ACC112 (cell line): ENCODE measurements around the gene RABGAP1.

Source experiments
- H2AFZ ChIP-seq: fragments of 200-600 bp; sonication (generic); one replicate; pipeline ENCODE4 v1.6.0; 2017; ENCODE audit warnings: antibody characterized with exemption, low read length; ENCODE audit not compliant: unreplicated experiment
- H3K27ac ChIP-seq: fragments of 200-600 bp; sonication (generic); 2 replicates; pipeline ENCODE4 v1.5.1; 2014; ENCODE audit warnings: low read depth, mild to moderate bottlenecking, antibody characterized with exemption, low read length, moderate library complexity
- H3K27me3 ChIP-seq: fragments of 200-600 bp; sonication (generic); 2 replicates; pipeline ENCODE4 v1.6.1; 2014; ENCODE audit warnings: mild to moderate bottlenecking, antibody characterized with exemption, low read length, moderate library complexity, mixed read lengths; ENCODE audit not compliant: insufficient read depth
- H3K36me3 ChIP-seq: fragments of 200-600 bp; sonication (generic); 2 replicates; pipeline ENCODE4 v1.6.1; 2016; ENCODE audit warnings: mild to moderate bottlenecking, antibody characterized with exemption, low read length, moderate library complexity, mixed read lengths; ENCODE audit not compliant: insufficient read depth
- H3K4me1 ChIP-seq: fragments of 200-600 bp; sonication (generic); one replicate; pipeline ENCODE4 v1.6.1; 2016; ENCODE audit warnings: low read length, mixed read lengths; ENCODE audit not compliant: insufficient read depth, unreplicated experiment, control insufficient read depth
- H3K4me3 ChIP-seq: fragments of 200-600 bp; sonication (generic); 2 replicates; pipeline ENCODE4 v1.5.1; 2014; ENCODE audit warnings: mild to moderate bottlenecking, low read depth, low read length
- H3K79me2 ChIP-seq: fragments of 200-600 bp; sonication (generic); one replicate; pipeline ENCODE4 v1.6.0; 2016; ENCODE audit warnings: low read length; ENCODE audit not compliant: control insufficient read depth, unreplicated experiment, insufficient read depth

The RABGAP1 gene

DNA sequence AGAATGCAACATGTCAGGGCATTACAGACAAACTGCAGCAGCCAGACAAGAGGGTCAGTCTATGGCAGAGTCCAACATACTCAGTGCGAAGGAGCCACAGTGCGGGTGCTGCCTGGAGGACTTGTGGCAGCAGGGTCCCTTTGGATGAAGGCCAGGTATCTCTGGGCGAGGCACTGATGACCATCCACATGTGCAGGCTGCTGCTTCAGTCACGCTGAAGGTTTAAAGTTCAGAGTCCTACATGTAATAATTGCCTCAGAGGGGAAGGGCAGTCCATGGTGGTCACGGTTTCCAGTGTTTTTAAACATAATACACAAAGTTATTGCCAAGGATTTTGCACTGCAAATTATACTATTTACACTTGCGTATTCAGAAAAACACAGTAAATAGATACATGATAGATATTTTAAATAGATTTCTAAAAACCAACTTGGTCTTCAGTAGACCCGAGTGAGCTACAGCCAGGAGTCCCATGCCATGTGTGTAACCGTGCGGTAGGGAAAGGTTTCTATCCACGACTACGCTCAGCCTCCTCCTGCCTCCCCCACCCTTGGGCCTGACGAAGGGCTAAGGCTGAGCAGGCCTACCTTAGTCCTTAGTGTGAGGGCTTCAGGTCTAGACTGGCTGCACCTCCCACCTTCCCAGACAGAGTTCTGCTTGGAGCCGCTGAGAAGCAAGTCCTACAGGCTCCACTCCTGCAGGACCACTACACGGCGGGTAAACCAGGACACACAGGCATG lies 168.9 kb downstream of the RABGAP1 start:
- no peaks in the 10 kb centered on the region for H3K4me1 ChIP-seq
- peaks cover 3% of the 10 kb centered on the region; the same call in 1 of the 2 replicates for H3K36me3 ChIP-seq
- H3K27ac ChIP-seq: no peak overlapping the region
- no peaks in the 10 kb centered on the region for H3K79me2 ChIP-seq
- no peaks in the 10 kb centered on the region for H3K27me3 ChIP-seq
- H2AFZ ChIP-seq: no peak overlapping the region
- no peak overlapping the region for H3K4me3 ChIP-seq

DNA sequence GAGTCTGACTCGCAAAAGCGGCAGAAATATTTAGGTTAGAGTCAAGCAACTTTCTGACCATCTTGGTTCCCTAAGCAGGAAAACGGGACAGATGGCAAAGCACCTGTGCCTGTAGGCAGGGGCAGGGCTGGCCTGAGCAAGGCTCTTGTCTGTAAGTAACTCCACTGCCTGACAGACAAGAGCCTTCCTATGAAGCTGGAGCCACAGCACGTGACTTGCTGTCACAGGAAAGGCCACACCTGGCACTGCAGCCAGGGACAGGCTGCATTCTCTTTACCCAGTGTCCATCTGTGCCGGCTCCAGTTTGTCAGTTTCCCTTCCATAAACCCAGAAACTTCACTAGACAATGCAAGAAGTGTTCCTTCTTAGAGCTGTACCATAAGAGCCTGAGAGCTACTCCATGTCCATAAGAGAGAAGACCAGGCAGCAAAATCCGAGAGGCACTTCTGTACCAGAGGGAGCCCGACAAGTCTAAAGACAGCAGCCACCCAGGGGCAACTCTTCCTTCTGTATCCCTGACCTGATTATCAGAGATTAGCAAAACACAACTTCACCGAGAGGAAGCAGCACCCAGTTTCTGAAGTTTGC lies 170.7 kb downstream of the RABGAP1 start:
- Histone ChIP-seq H3K27me3 (no peaks in the 10 kb centered on the region), H3K4me1 (no peaks in the 10 kb centered on the region), H3K36me3 (no peaks in the 10 kb centered on the region), H2AFZ (no peak overlapping the region), H3K27ac (no peak overlapping the region), H3K4me3 (no peak overlapping the region), H3K79me2 (no peaks in the 10 kb centered on the region)

DNA sequence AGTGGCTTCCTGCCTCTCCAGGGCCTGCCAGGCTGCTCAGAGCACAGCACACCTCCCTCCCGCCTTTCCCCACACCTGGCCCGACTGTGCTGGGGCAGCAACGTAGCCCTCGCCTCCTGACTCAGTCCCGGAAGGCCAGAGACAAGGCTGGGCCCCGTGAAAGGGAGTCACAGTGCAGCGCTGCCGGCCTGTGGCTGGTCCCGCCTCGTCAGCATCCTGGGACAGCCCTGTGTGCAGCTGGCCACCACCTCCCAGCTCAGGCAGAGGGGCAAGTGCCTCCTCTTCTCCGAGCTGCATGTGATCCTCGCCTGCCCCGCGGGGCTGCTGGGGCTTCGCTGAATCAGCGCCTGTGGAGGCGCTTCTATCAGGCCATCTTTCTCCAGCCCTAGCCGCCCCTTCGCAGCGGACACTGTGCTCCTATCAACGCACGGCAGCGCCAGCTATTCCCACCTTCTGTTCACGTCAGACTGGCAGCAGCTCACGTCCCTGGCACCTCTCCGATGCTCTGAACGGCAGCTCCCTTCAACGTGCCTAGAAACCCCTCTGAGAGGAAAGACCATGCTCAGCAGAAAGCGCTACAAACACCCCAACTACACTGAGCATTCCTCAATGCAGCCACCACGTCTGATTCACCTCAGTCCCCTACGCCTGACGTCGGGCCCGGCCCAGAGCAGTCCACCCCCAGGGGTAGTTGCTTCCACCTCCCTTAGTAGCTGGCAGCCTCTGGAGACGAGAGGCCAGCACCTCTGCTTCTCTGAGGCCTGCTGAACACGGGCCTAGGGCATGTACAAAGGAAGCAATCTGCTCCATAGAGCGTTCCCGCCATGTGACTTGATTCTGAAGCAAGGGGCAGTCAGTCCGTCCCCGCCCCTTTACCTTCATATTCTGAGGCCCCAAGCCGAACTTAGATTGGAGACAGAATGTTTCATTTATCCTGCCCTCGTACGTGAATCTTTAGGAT lies 171.5 kb downstream of the RABGAP1 start:
- Histone ChIP-seq H3K4me1 (no peaks in the 10 kb centered on the region), H2AFZ (no peak overlapping the region), H3K4me3 (no peak overlapping the region), H3K27me3 (peaks cover under 1% of the 10 kb centered on the region; the same call in 1 of the 2 replicates), H3K79me2 (no peaks in the 10 kb centered on the region), H3K36me3 (no peaks in the 10 kb centered on the region), H3K27ac (no peak overlapping the region)

DNA sequence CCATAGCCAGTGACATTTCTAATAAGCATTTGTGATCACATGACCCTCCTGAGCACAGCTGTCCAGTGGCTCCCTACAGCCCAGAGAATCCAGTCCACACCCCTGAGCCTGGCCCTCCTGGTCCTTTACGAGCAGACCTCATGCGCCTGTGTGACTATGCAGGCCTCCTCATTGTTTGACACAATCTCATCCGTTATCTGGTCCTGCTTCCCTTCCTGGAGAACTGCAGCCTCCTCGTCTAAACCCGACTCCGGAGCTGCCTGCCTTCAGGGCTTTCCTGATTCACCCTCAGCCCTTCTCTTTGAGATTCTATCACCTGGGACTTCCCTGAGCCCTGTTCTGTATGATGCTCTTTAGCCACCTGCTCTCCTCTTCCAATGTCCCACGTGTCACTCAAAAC lies 172.4 kb downstream of the RABGAP1 start:
- H2AFZ ChIP-seq: no peak overlapping the region
- H3K79me2 ChIP-seq: no peaks in the 10 kb centered on the region
- no peak overlapping the region for H3K4me3 ChIP-seq
- no peaks in the 10 kb centered on the region for H3K4me1 ChIP-seq
- H3K36me3 ChIP-seq: no peaks in the 10 kb centered on the region
- no peak overlapping the region for H3K27ac ChIP-seq
- H3K27me3 ChIP-seq: peaks cover 9% of the 10 kb centered on the region

DNA sequence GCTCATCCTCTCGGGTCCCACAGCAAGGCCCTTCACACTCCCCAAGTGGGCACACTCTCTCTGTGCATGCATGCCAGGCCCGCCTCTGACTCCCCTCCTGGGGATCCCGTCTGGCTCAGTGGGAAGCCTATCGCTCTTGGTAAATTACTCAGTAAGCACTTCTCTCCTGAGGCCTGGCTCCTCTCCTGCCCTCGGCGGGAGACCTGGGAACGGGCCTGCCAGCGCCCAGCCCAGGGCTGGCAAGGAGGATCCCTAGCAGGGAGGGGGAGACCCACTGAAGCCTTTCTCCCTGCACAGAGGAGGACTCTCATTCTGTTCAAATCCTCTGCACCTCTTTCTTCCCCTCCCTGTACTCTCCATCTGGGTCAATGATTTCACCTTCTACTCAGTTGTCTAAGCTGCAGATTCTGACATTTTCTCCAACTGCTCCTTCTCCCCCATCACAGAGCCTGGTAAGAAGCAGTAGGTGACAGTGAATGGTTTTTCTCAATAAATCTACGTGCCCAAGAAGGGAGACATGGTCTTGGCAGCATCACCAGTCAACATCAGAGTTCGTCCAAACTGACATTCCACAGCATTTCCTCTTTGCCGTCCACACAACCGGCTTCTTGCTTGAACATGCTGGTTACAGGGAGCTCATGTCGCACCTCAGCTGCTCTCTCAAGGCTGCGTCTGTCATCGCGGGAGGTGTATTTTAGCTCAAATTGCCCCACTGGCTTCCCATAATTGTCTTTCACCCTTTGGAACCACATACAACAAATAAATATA lies 174.5 kb downstream of the RABGAP1 start:
- Histone ChIP-seq H3K79me2 (no peaks in the 10 kb centered on the region), H2AFZ (no peak overlapping the region), H3K4me1 (no peaks in the 10 kb centered on the region), H3K36me3 (no peaks in the 10 kb centered on the region), H3K27ac (no peak overlapping the region), H3K27me3 (peaks cover 17% of the 10 kb centered on the region), H3K4me3 (no peak overlapping the region)

DNA sequence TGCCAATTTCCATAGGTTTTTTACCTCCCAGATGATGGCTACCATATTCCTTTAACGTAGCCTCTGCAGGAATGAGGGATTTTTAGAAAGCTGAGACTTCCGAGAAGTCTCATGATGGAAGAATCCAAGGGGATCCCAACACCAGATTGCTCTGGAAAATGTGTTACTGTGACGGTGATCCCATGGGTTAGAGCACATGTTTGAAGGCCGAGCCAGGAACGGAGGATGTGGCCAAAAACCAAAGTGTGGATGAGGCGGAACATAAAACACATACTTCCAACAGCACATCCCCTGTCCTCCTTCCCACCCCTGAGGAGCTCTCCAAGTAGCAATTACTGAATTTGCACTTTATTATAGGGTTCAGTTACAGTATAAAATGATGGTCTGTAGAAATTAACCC lies 175.2 kb downstream of the RABGAP1 start:
- Histone ChIP-seq H3K4me3 (no peak overlapping the region), H3K36me3 (no peaks in the 10 kb centered on the region), H2AFZ (no peak overlapping the region), H3K4me1 (no peaks in the 10 kb centered on the region), H3K27ac (no peak overlapping the region), H3K79me2 (no peaks in the 10 kb centered on the region), H3K27me3 (peaks cover 17% of the 10 kb centered on the region)

DNA sequence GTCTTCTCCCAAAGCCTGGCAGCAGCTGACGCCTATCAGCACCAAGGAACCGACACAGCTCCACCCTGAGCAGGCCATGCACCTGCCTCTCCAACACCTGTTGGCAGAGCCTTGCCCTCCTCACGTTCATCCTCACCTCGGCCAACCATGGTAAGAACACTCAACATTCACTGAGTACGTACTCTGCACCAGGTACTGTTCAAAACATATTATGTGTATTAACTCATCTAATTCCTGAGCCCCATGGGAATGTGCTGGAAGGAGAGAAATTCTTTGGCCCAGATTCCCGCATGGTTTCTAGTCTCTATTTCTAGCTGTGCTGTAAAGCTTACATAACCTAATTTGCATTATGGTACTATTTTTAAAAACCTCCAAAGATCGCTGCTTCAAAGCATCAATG lies 178.7 kb downstream of the RABGAP1 start:
- H3K27ac ChIP-seq: no peak overlapping the region
- no peaks in the 10 kb centered on the region for H3K36me3 ChIP-seq
- no peaks in the 10 kb centered on the region for H3K79me2 ChIP-seq

DNA sequence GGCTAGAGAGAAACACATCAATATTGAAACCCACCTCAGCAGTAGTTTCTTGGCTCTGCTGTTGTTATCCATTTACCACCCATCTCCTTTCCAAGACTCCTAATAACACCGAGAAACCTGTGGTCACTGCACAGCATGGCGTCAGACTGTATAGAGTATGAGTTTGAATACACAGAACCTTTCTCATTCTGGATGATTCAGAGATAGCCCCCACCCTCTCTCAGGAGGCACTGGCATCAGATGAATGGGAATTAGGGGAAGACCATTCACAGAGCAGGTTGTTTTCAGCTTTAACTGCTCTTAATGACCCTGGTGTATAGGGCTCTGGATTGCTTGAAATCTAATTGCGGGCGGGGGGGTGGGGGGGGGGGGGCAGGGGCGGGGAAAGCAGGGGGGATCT lies 179.3 kb downstream of the RABGAP1 start:
- Histone ChIP-seq H2AFZ (no peak overlapping the region), H3K27me3 (peaks cover 17% of the 10 kb centered on the region), H3K4me1 (no peaks in the 10 kb centered on the region), H3K4me3 (no peak overlapping the region), H3K36me3 (no peaks in the 10 kb centered on the region), H3K27ac (no peak overlapping the region), H3K79me2 (no peaks in the 10 kb centered on the region)

More for the DNA sequence above, 178.7 kb downstream of the RABGAP1 start:
- Histone ChIP-seq H2AFZ (no peak overlapping the region), H3K27me3 (peaks cover 17% of the 10 kb centered on the region), H3K4me1 (no peaks in the 10 kb centered on the region), H3K4me3 (no peak overlapping the region)

DNA sequence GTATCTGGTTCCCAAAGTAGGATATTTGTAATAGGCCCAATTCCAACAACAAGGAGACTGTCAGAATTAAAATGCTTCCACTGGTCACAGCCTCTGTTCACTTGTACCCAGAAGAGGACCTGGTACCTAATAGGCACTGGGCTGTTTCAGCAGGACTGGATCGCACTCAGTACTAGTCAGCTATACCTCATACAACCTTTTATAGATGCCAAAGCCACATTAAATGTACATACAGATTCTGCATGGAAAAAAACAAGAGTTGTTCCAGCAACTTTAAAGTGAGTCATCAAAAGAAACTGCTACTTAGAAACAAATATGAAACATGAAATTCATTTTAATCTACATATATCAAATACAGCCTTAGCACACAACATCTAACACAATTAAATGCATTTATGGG lies 180.1 kb downstream of the RABGAP1 start:
- Histone ChIP-seq H3K27ac (no peak overlapping the region), H3K4me1 (no peaks in the 10 kb centered on the region), H3K79me2 (no peaks in the 10 kb centered on the region), H3K36me3 (no peaks in the 10 kb centered on the region), H2AFZ (no peak overlapping the region), H3K4me3 (no peak overlapping the region), H3K27me3 (peaks cover 17% of the 10 kb centered on the region)

DNA sequence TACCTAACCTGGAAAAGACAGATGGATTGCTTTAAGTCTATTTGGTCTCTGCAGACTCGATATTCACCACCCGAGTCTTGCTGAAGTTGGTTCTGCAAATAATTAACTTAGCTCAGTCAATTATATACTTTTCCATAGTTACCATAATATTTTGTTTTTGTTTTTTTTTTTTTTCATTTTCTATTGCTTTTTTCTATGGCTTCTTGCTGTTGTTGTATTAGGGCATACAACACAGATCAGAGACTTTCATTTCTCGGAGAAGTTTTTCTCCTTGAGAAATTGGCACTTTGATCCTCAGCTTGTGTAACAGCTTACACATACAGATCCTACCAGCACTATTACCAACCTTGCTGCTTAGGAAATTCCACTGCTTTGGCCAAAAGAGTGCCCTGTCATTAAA lies 180.6 kb downstream of the RABGAP1 start:
- Histone ChIP-seq H3K4me1 (no peaks in the 10 kb centered on the region), H3K27ac (no peak overlapping the region), H3K4me3 (no peak overlapping the region), H3K79me2 (no peaks in the 10 kb centered on the region), H3K27me3 (peaks cover 17% of the 10 kb centered on the region), H3K36me3 (no peaks in the 10 kb centered on the region), H2AFZ (no peak overlapping the region)
